Measurements from ENCODE around the gene SNX5.

The SNX5 gene

GRCh38 chr20:17905544-17905943 lies 63.0 kb downstream of the SNX5 start:
- WGBS, result 69% methylated on average over 3 of the region's 7 CpGs
- H3K4me3 ChIP-seq (ENCODE audit: insufficient read depth in 1 of 2, low read depth in 1 of 2, low read length in 2 of 2), result no peak overlapping the region
- no peak overlapping the region for H3K9ac ChIP-seq (ENCODE audit: low read length)

GRCh38 chr20:17904027-17904426 lies 64.6 kb downstream of the SNX5 start:
- Histone ChIP-seq H3K79me1 (replicated peaks; ENCODE audit: low read length, poor library complexity, severe bottlenecking) (no peaks in the 10 kb centered on the region), H3K27ac (ENCODE audit: low read length, poor library complexity, severe bottlenecking) (no peak overlapping the region), H2AK5ac (ENCODE audit: low read length, severe bottlenecking) (no peak overlapping the region), H3K14ac (ENCODE audit: low read length in 2 of 2) (no peak overlapping the region), H2BK12ac (ENCODE audit: low read length in 2 of 2) (no peak overlapping the region), H4K8ac (ENCODE audit: low read length) (no peak overlapping the region), H3K27me3 (ENCODE audit: control insufficient read depth in 1 of 2, insufficient read depth in 1 of 2, low read length in 2 of 2) (no peaks in the 10 kb centered on the region), H2AFZ (ENCODE audit: low read depth, low read length) (no peak overlapping the region), H2BK5ac (ENCODE audit: low read depth, low read length, poor library complexity, severe bottlenecking) (no peak overlapping the region), H2BK120ac (ENCODE audit: low read depth, low read length) (no peak overlapping the region), H3K4me1 (ENCODE audit: control insufficient read depth, insufficient read depth, low read depth, low read length) (no peaks in the 10 kb centered on the region), H3K4me2 (ENCODE audit: low read length, poor library complexity, severe bottlenecking) (no peak overlapping the region), H3K9ac (ENCODE audit: low read length) (no peak overlapping the region), H3K36me3 (ENCODE audit: control insufficient read depth in 1 of 2, insufficient read depth in 2 of 2, low read depth in 1 of 2, low read length in 2 of 2) (no peaks in the 10 kb centered on the region), H3K4ac (ENCODE audit: low read depth in 1 of 2, low read length in 2 of 2) (no peak overlapping the region), H3K23ac (ENCODE audit: low read length in 2 of 2) (no peak overlapping the region), H4K91ac (ENCODE audit: low read length) (no peak overlapping the region), H3K4me3 (ENCODE audit: insufficient read depth in 1 of 2, low read depth in 1 of 2, low read length in 2 of 2) (no peak overlapping the region), H3K18ac (ENCODE audit: low read depth in 1 of 2, low read length in 2 of 2) (no peak overlapping the region), H2BK15ac (ENCODE audit: low read depth, poor library complexity, severe bottlenecking) (no peak overlapping the region), H3K9me3 (ENCODE audit: control insufficient read depth, low read length) (no peaks in the 10 kb centered on the region)
- 80% methylated on average over 2 of the region's 3 CpGs for WGBS
- DNase-seq, result no peak

More at GRCh38 chr20:17905544-17905943, 63.0 kb downstream of the SNX5 start:
- no peak overlapping the region for H2BK5ac ChIP-seq (ENCODE audit: low read depth, low read length, poor library complexity, severe bottlenecking)
- H3K9me3 ChIP-seq (ENCODE audit: control insufficient read depth, low read length), result no peaks in the 10 kb centered on the region
- H3K4me1 ChIP-seq (ENCODE audit: control insufficient read depth, insufficient read depth, low read depth, low read length), result no peaks in the 10 kb centered on the region
- H3K18ac ChIP-seq (ENCODE audit: low read depth in 1 of 2, low read length in 2 of 2), result no peak overlapping the region
- no peaks in the 10 kb centered on the region for H3K27me3 ChIP-seq (ENCODE audit: control insufficient read depth in 1 of 2, insufficient read depth in 1 of 2, low read length in 2 of 2)
- H4K8ac ChIP-seq (ENCODE audit: low read length), result no peak overlapping the region
- no peak overlapping the region for H3K14ac ChIP-seq (ENCODE audit: low read length in 2 of 2)
- H2BK15ac ChIP-seq (ENCODE audit: low read depth, poor library complexity, severe bottlenecking), result no peak overlapping the region
- no peak overlapping the region for H2AFZ ChIP-seq (ENCODE audit: low read depth, low read length)
- no peak overlapping the region for H2AK5ac ChIP-seq (ENCODE audit: low read length, severe bottlenecking)
- H3K4me2 ChIP-seq (ENCODE audit: low read length, poor library complexity, severe bottlenecking), result no peak overlapping the region
- H2BK12ac ChIP-seq (ENCODE audit: low read length in 2 of 2), result no peak overlapping the region
- no peak overlapping the region for H2BK120ac ChIP-seq (ENCODE audit: low read depth, low read length)
- no peak overlapping the region for H3K4ac ChIP-seq (ENCODE audit: low read depth in 1 of 2, low read length in 2 of 2)
- H3K36me3 ChIP-seq (ENCODE audit: control insufficient read depth in 1 of 2, insufficient read depth in 2 of 2, low read depth in 1 of 2, low read length in 2 of 2), result no peaks in the 10 kb centered on the region
- H3K23ac ChIP-seq (ENCODE audit: low read length in 2 of 2), result no peak overlapping the region
- H3K79me1 ChIP-seq (replicated peaks; ENCODE audit: low read length, poor library complexity, severe bottlenecking), result no peaks in the 10 kb centered on the region
- H3K27ac ChIP-seq (ENCODE audit: low read length, poor library complexity, severe bottlenecking), result no peak overlapping the region
- H4K91ac ChIP-seq (ENCODE audit: low read length), result no peak overlapping the region
- DNase-seq, result no peak

- no peak overlapping the region for H3K27ac ChIP-seq (ENCODE audit: low read length, poor library complexity, severe bottlenecking)
- no peak overlapping the region for H3K4ac ChIP-seq (ENCODE audit: low read depth in 1 of 2, low read length in 2 of 2)
- H3K23ac ChIP-seq (ENCODE audit: low read length in 2 of 2), result no peak overlapping the region
- no peak overlapping the region for H3K4me2 ChIP-seq (ENCODE audit: low read length, poor library complexity, severe bottlenecking)
- DNase-seq, result no peak
- H2BK15ac ChIP-seq (ENCODE audit: low read depth, poor library complexity, severe bottlenecking), result no peak overlapping the region
- no peaks in the 10 kb centered on the region for H3K79me1 ChIP-seq (replicated peaks; ENCODE audit: low read length, poor library complexity, severe bottlenecking)
- H4K8ac ChIP-seq (ENCODE audit: low read length), result no peak overlapping the region
- H3K9me3 ChIP-seq (ENCODE audit: control insufficient read depth, low read length), result no peaks in the 10 kb centered on the region
- H3K9ac ChIP-seq (ENCODE audit: low read length), result no peak overlapping the region
- H3K36me3 ChIP-seq (ENCODE audit: control insufficient read depth in 1 of 2, insufficient read depth in 2 of 2, low read depth in 1 of 2, low read length in 2 of 2), result no peaks in the 10 kb centered on the region
- no peak overlapping the region for H2BK120ac ChIP-seq (ENCODE audit: low read depth, low read length)
- H2BK5ac ChIP-seq (ENCODE audit: low read depth, low read length, poor library complexity, severe bottlenecking), result no peak overlapping the region
- H2AK5ac ChIP-seq (ENCODE audit: low read length, severe bottlenecking), result no peak overlapping the region
- H3K18ac ChIP-seq (ENCODE audit: low read depth in 1 of 2, low read length in 2 of 2), result no peak overlapping the region
- 69% methylated on average over 4 of the region's 4 CpGs for WGBS
- no peak overlapping the region for H2BK12ac ChIP-seq (ENCODE audit: low read length in 2 of 2)
- no peaks in the 10 kb centered on the region for H3K27me3 ChIP-seq (ENCODE audit: control insufficient read depth in 1 of 2, insufficient read depth in 1 of 2, low read length in 2 of 2)
- H3K4me3 ChIP-seq (ENCODE audit: insufficient read depth in 1 of 2, low read depth in 1 of 2, low read length in 2 of 2), result no peak overlapping the region
- H2AFZ ChIP-seq (ENCODE audit: low read depth, low read length), result no peak overlapping the region
- no peaks in the 10 kb centered on the region for H3K4me1 ChIP-seq (ENCODE audit: control insufficient read depth, insufficient read depth, low read depth, low read length)
- no peak overlapping the region for H4K91ac ChIP-seq (ENCODE audit: low read length)
- H3K14ac ChIP-seq (ENCODE audit: low read length in 2 of 2), result no peak overlapping the region
These were observed 66.0 kb downstream of the SNX5 start for GRCh38 chr20:17902531-17903083.

- H3K27ac ChIP-seq (ENCODE audit: low read length, poor library complexity, severe bottlenecking), result no peak overlapping the region
- DNase-seq, result no peak
- no peak overlapping the region for H2BK120ac ChIP-seq (ENCODE audit: low read depth, low read length)
- no peak overlapping the region for H3K23ac ChIP-seq (ENCODE audit: low read length in 2 of 2)
- H4K91ac ChIP-seq (ENCODE audit: low read length), result no peak overlapping the region
- no peak overlapping the region for H3K14ac ChIP-seq (ENCODE audit: low read length in 2 of 2)
- H3K79me1 ChIP-seq (replicated peaks; ENCODE audit: low read length, poor library complexity, severe bottlenecking), result no peaks in the 10 kb centered on the region
- H3K4me1 ChIP-seq (ENCODE audit: control insufficient read depth, insufficient read depth, low read depth, low read length), result no peaks in the 10 kb centered on the region
- no peak overlapping the region for H3K9ac ChIP-seq (ENCODE audit: low read length)
- WGBS, result 67% methylated on average over 4 of the region's 4 CpGs
- H2BK12ac ChIP-seq (ENCODE audit: low read length in 2 of 2), result no peak overlapping the region
- H2BK15ac ChIP-seq (ENCODE audit: low read depth, poor library complexity, severe bottlenecking), result no peak overlapping the region
- no peak overlapping the region for H3K4ac ChIP-seq (ENCODE audit: low read depth in 1 of 2, low read length in 2 of 2)
- no peak overlapping the region for H2AK5ac ChIP-seq (ENCODE audit: low read length, severe bottlenecking)
- no peak overlapping the region for H2AFZ ChIP-seq (ENCODE audit: low read depth, low read length)
- no peak overlapping the region for H3K4me3 ChIP-seq (ENCODE audit: insufficient read depth in 1 of 2, low read depth in 1 of 2, low read length in 2 of 2)
- H3K36me3 ChIP-seq (ENCODE audit: control insufficient read depth in 1 of 2, insufficient read depth in 2 of 2, low read depth in 1 of 2, low read length in 2 of 2), result no peaks in the 10 kb centered on the region
- H2BK5ac ChIP-seq (ENCODE audit: low read depth, low read length, poor library complexity, severe bottlenecking), result no peak overlapping the region
- no peaks in the 10 kb centered on the region for H3K9me3 ChIP-seq (ENCODE audit: control insufficient read depth, low read length)
- no peak overlapping the region for H3K4me2 ChIP-seq (ENCODE audit: low read length, poor library complexity, severe bottlenecking)
- no peaks in the 10 kb centered on the region for H3K27me3 ChIP-seq (ENCODE audit: control insufficient read depth in 1 of 2, insufficient read depth in 1 of 2, low read length in 2 of 2)
- no peak overlapping the region for H4K8ac ChIP-seq (ENCODE audit: low read length)
- H3K18ac ChIP-seq (ENCODE audit: low read depth in 1 of 2, low read length in 2 of 2), result no peak overlapping the region
These were observed 66.6 kb downstream of the SNX5 start for GRCh38 chr20:17901971-17902370.

All from mesenchymal stem cell (in vitro differentiated cells and primary cell).